PC-9 (cell line): ENCODE results near the gene GATAD2A.

Experiments
- EZH2 ChIP-seq: fragments of 200-600 bp; sonication (generic); IDR thresholded peaks from 2 replicates; pipeline ENCODE4 v1.8.0; 2017; ENCODE audit warnings: antibody characterized with exemption, low read depth
- TF ChIP-seq, protein P1 (sequence below): fragments of 200-600 bp; sonication (generic); conservative IDR thresholded peaks from 2 replicates; pipeline ENCODE4 v1.6.1; 2017; ENCODE audit warnings: mixed run types, antibody characterized with exemption, mild to moderate bottlenecking, moderate library complexity

DNA sequence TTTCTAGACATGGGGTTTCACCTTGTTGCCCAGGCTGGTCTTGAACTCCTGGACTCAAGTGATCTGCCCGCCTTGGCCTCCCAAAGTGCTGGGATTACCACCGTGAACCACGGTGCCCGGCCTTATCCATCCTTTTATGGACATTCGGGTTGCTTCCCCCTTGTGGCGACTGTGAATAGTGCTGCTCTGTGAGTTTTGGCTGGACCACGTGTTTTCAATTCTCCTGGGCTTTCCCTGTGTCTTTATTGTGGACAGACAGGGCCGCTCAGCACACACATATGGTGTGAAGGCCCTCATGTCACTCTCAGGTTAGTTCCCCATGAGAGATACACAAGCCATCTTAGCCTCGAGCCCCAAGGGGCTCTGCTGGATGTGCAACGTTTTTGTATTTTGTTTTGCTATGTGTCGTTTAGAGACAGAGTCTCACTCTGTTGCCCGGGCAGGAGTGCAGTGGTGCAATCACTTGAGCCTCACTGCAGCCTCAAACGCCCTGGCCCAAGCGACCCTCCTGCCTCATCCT, 44.3 kb upstream of the GATAD2A start:
- TF ChIP-seq, protein P1, sequence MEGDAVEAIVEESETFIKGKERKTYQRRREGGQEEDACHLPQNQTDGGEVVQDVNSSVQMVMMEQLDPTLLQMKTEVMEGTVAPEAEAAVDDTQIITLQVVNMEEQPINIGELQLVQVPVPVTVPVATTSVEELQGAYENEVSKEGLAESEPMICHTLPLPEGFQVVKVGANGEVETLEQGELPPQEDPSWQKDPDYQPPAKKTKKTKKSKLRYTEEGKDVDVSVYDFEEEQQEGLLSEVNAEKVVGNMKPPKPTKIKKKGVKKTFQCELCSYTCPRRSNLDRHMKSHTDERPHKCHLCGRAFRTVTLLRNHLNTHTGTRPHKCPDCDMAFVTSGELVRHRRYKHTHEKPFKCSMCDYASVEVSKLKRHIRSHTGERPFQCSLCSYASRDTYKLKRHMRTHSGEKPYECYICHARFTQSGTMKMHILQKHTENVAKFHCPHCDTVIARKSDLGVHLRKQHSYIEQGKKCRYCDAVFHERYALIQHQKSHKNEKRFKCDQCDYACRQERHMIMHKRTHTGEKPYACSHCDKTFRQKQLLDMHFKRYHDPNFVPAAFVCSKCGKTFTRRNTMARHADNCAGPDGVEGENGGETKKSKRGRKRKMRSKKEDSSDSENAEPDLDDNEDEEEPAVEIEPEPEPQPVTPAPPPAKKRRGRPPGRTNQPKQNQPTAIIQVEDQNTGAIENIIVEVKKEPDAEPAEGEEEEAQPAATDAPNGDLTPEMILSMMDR = peak; percentile 92
- TF ChIP-seq EZH2 = no peak
